PC-3 (cell line): ENCODE results near the gene TRIM44.

Experiments used
- EZH2 ChIP-seq: fragments of 300-600 bp; sonication (generic); IDR thresholded peaks from one replicate; pipeline ENCODE4 v1.6.1; 2017; ENCODE audit warnings: antibody characterized with exemption, mild to moderate bottlenecking, low read length; ENCODE audit not compliant: unreplicated experiment
- TF ChIP-seq, protein P1 (sequence below): fragments of 300-600 bp; sonication (generic); conservative IDR thresholded peaks from 2 replicates; pipeline ENCODE4 v1.5.1; 2017; ENCODE audit warnings: antibody characterized with exemption, low read depth, mild to moderate bottlenecking, low read length

DNA sequence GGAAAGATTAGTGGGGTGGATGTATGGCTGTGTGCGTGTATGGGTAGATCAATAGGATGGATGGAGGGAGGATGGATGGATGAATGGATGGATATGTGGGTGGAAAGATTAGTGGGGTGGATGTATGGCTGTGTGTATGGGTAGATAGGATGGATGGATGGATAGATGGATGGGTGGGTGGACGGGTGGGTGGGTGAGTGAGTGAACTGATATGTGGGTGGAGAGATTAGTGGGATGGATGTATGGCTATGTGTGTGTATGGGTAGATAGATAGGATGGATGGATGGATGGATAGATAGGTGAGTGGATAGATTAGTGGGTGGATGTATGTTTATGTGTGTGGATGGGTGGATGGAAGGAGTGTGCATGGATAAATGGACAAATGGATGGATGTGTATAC lies 193.7 kb downstream of the TRIM44 start:
- TF ChIP-seq, protein P1, sequence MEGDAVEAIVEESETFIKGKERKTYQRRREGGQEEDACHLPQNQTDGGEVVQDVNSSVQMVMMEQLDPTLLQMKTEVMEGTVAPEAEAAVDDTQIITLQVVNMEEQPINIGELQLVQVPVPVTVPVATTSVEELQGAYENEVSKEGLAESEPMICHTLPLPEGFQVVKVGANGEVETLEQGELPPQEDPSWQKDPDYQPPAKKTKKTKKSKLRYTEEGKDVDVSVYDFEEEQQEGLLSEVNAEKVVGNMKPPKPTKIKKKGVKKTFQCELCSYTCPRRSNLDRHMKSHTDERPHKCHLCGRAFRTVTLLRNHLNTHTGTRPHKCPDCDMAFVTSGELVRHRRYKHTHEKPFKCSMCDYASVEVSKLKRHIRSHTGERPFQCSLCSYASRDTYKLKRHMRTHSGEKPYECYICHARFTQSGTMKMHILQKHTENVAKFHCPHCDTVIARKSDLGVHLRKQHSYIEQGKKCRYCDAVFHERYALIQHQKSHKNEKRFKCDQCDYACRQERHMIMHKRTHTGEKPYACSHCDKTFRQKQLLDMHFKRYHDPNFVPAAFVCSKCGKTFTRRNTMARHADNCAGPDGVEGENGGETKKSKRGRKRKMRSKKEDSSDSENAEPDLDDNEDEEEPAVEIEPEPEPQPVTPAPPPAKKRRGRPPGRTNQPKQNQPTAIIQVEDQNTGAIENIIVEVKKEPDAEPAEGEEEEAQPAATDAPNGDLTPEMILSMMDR = no peak
- TF ChIP-seq EZH2 = no peak
